GM18499 (cell line): ENCODE measurements around the gene CEP41.
"Not testable (repeated sequence)": the region's sequence is repeated elsewhere in the genome, so short reads cannot be mapped to it uniquely, and the experiment has no call there.

Experiments
- ATAC-seq: cut with Tn5 transposase; IDR thresholded peaks from one replicate; pipeline ENCODE4 v1.9.1; 2021; ENCODE audit warnings: moderate number of reproducible peaks; ENCODE audit not compliant: insufficient read depth, unreplicated experiment

Gene CEP41

GRCh38 chr7:130377178-130377577 is 63.6 kb downstream of the CEP41 start:
- no peak for ATAC-seq

GRCh38 chr7:130376461-130376860 is 64.4 kb downstream of the CEP41 start:
- not testable (repeated sequence) for ATAC-seq

- ATAC-seq = no peak
Observed at GRCh38 chr7:130374507-130374906, 66.3 kb downstream of the CEP41 start.

DNA sequence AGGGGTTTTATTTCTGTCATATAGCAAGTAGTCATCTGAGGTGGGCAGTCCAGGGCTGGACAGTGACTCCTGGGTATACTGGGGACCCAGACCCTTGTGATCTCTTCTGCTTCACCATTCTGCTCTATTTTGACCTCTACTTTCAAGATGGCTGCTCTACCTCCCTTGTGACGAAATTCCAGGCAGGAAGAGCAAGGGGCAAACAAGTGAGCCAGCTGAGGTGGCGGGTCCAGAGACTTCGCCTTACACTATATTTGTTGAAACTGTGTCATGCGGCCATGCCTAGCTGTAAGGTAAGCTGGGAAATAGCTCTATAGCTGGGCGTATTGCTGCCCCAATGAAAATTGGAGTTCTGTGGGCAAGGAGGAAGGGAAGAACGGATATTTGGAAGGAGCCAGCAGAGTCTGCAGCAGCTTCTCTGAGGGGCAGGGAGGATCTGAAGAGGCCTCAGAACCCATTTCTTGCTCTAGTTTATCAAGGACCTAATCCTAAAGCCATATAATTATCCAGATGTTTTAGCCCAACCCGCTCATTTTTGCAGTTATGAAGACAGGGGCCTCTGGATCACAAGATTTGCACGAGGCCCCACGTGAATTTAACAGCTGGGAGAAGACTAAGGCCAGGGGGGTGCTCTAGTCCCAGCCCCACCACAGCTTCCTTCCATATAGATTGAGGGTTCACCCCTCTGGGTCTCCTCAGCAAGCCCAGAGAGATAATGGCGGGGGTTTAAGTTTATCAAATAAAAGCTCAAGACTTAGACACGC is 68.2 kb downstream of the CEP41 start:
- ATAC-seq = no peak

GRCh38 chr7:130371046-130371445 is 69.8 kb downstream of the CEP41 start:
- no peak for ATAC-seq

- no peak for ATAC-seq
Observed at GRCh38 chr7:130369831-130370550, 70.8 kb downstream of the CEP41 start.

- no peak for ATAC-seq
Observed at GRCh38 chr7:130369110-130369711, 71.6 kb downstream of the CEP41 start.

DNA sequence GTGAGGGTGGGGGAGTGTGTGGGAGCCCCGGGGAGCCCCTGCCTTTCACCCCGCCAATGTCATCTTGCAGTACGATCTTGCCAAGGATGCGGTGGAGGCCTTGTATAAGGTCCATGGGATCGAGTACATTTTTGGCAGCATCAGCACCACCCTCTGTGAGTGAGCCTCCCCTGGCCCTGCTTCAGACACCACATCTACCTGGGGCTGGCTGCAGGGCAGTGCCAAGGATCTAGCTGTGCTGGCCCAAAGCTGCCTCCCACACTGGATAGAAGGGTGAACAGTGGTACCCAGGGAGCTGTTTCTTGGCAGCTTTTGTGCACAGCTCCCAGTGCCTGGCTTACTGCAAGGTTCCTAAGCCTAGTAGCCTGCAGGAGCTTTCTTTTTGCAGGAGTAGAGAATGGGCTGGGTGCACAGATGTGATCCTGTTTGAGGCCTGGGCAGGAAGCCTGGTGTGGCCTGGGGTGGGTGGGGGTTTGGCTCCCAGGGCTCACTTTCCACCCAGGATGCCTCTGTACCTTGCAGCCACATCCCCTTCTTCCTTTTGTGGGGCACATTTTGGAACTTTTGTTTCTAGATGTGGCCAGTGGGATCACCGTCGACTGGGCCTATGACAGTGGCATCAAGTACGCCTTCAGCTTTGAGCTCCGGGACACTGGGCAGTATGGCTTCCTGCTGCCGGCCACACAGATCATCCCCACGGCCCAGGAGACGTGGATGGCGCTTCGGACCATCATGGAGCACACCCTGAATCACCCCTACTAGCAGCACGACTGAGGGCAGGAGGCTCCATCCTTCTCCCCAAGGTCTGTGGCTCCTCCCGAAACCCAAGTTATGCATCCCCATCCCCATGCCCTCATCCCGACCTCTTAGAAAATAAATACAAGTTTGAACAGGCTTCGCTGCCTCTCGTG is 72.7 kb downstream of the CEP41 start:
- no peak for ATAC-seq

DNA sequence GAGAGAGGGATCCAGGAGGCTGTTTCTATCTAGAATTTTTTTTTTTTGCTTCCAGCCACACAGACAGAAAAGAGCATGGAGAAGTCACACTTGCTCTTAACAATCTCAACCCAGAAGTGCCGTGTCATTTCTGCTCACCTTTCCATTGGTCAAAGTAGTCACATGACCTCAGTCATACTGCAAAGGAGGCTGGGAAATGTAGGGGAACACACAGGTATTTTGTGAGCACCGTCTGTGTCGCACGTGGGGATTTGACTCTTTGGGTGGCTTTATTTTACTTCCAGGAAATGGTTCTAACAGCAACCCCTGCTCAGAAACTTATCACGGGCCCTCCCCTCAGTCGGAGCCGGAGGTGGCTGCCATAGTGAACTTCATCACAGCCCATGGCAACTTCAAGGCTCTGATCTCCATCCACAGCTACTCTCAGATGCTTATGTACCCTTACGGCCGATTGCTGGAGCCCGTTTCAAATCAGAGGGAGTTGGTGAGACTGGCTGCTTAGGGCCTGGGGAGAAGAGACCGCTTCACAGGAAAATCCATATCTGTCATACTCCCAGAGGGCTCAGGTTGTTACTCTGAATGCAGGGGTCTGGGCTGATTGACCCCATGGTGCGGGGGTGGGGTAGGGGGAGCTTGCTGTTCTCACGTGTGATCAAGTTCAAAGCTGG is 73.6 kb downstream of the CEP41 start:
- no peak for ATAC-seq

GRCh38 chr7:130366564-130366963 is 74.3 kb downstream of the CEP41 start:
- ATAC-seq = no peak

- ATAC-seq = no peak
Observed at GRCh38 chr7:130365511-130366441, 75.0 kb downstream of the CEP41 start.

DNA sequence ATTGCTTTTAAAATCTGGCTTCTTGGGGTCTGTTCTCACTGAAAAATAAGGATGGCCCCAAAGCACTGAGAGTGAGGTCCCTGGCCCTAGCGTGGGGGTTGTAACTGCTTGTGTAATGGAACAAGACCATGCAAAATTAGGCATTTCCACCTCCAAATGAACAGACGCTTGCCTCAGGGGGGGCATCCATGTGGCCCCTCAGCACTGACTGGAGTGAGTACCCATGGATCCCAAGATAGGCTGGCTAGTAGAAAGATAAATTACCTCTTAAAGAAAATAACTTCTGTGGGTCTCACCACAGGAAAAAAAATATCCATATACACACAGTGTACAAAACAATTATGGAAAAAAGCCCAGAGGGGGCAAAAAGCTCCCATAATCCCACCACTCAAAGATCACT is 75.7 kb downstream of the CEP41 start:
- ATAC-seq = no peak

DNA sequence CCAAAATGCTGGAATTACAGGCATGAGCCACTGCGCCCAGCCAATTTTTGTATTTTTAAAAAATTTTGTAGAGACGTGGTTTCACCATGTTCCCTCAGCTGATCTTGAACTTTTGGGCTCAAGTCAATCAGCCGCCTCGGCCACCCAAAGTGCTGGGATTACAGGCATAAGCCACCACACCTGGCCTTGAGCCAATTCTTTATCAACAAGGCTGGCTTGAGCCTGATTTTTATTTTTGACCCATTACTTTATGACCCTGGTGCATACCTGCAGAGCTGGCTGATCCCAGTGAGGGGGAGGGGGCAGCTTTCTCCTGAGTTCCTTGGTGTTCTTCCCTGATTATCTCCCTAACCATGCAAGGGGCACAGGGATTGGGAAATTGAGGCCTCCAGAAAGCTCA is 76.4 kb downstream of the CEP41 start:
- ATAC-seq = no peak

DNA sequence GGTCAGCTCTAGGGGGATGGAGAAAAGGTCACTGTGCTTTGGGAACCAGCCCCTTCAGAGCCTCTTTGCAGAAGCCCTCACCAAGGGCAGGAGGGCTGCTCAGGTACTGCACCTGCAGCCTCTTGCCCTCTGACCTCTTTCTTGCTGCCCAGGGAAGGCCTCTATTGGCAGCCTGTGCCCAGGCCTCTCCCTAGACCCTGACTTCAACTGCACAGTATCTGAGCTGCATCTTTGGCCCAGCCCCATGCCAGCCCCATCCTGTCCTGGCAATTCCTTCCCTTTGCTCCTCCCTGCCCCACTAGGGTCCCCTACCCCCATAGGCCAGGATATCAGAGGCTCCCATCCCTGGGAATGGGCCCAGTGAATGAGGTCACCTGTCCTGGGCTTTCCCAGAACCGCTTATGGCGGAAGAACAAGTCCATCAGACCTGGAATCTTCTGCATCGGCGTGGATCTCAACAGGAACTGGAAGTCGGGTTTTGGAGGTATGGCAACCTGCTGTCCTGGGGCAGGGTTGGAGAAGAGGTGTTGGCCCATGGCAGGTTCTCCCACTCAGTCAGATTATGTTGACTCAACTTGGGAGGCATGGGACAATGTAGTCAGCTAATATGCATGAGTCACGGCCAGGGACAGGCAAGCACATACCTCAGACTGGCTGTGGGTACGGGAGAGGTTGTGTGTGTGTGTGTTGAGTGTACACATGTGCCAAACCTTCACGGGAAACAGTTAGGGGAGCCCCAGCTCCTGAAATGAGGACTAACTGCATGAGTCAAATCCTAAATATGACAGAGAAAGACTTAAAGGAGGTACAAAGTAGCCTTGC is 77.6 kb downstream of the CEP41 start:
- no peak for ATAC-seq

DNA sequence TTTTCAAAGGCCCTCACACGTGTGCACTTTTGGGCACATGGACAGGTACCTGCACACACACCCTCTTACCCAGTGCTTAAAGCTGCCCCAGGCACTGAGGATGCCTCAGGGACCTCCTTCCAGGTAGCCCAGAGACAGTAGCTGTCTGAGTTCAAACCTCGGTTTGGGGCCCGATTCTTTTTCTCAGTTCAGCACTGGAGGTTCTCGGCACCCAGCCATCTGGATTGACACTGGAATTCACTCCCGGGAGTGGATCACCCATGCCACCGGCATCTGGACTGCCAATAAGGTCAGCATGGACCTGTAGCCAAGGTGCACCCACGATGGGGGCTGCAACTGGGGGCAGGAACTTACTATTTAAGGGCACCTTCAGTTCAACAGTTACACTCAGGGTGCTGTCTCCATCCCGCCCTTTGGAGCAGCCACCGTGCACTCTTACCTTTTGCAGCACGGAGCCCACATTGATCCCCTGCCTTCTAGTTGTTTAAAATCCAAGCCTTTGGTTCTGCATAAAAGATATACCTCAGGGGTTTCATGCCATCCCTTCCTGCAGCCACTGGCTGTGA is 78.5 kb downstream of the CEP41 start:
- no peak for ATAC-seq

DNA sequence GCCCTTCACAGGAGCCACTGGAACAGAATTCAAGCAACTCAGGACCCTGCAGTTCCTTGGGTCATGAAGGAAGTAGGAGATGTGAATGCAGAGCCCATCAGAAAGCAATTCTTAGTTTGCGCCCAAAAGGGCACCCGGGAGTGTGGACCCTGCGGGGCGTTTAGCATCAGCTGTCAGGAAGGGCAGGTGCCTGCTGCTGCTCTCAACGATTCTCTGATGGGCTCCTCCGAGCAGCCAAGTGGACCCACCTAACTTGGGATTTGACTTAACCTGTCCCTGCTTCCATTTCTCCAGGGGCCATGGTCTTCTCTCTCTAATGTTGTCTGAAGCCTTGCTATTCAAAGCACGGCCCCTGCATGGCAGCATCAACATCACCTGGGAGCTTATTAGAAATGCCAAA is 79.1 kb downstream of the CEP41 start:
- ATAC-seq = no peak

DNA sequence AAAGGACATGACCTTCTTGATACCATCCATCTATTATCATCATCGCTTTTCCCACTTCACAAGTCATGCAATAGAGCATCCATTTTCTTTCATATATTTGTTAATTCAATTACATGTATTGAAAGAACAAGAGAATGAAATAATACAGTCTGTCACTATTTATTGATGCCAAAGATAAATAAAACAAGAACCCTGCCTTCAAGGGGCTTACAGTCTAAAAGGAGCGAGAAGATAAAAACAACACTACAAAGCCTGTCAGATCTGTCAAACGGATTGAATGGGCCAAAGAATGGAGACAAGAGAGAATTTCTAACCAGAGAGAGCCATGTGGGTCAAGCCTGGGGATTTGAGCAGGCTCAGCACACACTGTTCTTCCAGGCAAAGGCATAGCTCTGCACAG is 80.3 kb downstream of the CEP41 start:
- no peak for ATAC-seq
